RPMI8226 (cell line): ENCODE results near the gene TNFRSF13B.
"Not testable (repeated sequence)": the region's sequence is repeated elsewhere in the genome, so short reads cannot be mapped to it uniquely, and the experiment has no call there.

Source experiments
- DNase-seq: peaks from one replicate; pipeline ENCODE4 v3.0.0-alpha.2; 2015

The TNFRSF13B gene

DNA sequence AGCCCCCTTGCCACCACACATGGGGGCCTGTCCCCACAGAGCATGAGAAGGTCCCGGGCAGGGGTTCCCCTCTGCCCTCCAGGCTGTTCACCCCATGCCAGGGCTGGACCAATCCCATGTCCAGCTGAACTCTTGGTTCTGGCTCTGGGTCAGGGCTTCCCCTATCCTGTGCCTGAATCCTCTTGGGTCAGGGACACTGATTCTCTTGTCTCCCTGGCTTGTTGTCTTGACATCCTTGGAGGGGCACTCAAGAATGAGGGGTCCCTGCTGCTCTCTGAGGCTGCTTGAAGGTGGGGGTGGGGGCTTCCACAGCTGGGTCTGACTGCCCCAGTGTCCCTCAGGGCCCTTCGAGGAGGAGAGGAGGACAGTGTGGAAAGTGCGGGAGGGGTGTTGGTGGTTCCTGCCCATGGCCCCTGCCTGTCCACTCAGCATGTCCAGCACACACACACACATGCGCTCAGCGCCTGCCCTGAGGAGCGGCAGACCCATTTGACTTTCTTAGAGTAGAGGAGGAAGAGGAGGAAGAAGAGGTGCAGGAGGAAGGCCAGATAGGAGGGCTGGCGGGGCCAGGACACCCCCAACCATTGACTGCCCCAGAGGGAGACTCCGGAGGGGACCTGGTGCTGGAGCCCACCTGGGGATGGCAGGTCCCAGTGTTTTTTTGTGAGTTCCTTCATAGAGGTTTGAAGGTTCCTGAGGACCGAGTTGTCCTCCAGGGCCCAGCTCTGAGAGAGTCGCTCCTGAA is 47.0 kb downstream of the TNFRSF13B start:
- DNase-seq = no peak

DNA sequence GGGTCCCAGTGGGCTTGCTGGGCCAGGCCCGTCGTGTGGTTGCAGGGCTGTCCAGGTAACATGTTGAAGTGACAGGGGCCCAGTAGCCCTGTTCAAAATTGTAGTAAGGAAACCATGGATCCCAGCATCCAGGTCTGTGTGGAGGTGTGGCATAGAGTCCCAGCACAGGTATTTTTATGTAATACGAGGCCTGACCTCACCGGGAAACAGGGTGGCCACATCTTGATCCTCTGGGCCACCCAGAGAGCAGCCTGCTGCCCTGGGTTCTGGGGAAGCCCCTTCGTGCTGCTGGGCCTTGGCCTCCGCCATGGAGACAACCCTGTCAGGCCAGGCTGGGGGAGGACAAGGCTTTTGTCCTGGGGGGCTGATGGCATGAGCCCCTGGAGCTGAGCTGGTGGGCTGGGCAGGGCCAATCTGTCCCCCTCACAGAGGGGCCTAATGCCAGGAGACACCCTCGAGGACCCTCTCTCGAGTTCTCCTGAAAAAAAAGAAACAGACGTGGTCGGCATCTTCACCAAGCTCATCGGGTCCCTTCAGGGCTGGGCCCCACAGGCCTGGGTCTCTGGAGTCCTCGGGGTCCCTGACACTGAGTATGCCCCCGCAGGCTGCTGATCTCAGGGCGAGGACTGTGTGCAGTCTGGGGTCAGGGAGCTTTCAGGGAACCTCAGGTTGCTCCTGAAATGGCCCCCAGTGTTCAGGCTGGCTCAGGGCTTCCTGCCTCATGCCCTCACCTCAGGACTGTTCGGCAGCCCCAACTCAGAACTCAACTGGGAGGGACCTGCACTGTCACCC is 47.8 kb downstream of the TNFRSF13B start:
- DNase-seq = no peak

DNA sequence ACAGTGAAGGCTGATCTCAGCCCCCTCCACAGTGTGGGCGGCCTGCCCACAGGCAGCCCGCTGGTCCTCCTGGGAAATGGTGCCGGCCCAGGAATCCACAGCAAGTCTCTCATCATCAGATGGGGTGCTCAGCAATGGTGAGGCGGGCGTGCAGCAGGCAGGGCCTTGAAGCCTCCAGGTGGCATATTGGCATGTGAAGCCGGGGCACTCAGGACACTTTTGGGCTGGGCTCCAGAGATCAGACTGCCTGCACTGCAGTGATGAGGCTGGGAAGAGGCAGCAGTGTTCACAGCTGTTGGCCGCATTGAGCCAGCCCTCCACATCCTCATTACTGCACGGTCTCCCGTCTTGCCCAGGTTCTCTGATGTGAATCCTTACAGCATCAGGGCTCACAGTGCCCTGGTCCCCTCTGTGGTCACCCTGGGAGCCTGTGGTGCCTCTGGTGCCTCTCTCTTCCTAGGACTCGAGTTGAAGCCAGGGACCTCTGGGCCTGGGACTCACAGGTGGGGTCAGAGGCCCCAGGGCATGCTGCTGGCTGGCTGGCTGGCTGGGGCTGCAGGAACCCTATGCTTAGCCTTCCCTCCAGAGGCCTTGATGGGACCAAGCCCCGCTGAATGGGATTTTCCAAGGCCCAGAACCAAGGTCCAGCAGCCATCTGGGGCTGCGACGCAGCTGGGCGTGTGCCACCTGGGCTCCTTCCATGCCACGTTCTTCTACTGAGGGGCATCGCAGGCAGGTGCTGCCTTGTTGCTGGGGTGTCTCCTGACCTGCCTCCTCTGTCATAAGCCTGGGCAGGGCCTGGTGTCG is 48.6 kb downstream of the TNFRSF13B start:
- no peak for DNase-seq

DNA sequence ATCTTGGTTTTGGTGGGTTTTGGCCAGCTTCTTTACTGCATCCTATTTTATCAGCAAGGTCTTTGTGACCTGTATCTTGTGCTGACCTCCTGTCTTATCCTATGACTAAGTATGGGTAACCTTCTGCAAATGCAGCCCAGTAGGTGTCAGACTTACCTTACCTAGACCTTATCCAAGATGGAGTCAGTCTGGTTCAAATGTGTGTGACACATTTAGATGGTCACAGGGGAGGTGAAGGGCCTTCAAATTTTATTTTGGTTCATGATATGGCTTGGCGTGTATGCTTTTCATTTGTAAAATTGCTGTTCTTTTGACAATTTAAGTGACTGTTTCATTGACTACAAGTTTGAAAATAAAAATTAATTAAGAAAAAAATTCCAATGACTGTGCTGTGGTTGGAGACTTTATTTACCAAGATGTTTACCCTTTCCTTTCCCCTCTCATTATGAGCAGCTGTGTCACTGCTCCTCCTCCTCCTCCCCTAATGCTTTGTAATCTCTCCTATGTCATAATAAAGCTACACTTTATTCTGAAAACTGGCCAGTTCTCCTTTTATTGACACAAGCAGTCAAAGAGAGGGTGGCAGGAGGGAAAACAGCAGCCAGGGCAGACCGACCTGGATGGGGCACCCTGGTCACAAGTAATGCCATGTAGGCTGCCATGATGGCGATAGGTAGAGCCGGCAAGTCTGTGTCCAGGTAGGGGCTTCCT is 49.4 kb downstream of the TNFRSF13B start:
- no peak for DNase-seq

DNA sequence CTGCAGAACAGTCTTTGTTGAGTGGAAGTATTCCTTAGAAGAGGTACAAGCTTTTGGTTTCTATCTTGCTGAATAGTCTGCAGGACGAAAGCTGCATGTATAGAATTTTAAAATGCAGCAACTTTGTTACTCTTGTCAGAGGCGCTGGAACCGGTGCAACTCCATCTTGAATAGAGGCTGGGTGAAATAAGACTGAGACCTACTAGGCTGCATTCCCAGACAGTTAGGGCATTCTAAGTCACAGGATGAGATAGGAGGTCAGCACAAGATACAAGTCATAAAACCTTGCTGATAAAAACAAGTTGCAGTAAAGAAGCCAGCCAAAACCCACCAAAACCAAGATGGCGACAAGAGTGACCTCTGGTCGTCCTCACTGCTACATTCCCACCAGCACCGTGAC is 50.5 kb downstream of the TNFRSF13B start:
- not testable (repeated sequence) for DNase-seq

DNA sequence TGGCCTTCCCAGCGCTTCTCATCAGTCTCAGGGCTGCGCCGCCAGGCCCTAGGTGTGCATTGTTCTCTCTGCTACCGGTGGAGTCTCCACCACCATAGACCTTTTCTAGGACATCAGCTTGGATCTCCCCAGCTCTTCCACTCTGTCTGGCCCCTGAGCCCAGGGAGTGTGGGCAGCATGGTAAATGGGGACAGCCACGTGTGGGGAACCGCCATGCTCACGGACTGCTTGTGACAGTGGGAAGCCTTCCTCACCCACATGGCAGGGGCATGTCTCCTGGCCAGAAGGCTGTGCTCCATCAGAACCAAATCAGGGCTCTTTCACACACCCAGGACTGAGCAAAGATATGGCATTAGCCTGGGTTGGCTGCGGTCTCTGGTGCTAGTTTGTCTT is 51.3 kb downstream of the TNFRSF13B start:
- no peak for DNase-seq

DNA sequence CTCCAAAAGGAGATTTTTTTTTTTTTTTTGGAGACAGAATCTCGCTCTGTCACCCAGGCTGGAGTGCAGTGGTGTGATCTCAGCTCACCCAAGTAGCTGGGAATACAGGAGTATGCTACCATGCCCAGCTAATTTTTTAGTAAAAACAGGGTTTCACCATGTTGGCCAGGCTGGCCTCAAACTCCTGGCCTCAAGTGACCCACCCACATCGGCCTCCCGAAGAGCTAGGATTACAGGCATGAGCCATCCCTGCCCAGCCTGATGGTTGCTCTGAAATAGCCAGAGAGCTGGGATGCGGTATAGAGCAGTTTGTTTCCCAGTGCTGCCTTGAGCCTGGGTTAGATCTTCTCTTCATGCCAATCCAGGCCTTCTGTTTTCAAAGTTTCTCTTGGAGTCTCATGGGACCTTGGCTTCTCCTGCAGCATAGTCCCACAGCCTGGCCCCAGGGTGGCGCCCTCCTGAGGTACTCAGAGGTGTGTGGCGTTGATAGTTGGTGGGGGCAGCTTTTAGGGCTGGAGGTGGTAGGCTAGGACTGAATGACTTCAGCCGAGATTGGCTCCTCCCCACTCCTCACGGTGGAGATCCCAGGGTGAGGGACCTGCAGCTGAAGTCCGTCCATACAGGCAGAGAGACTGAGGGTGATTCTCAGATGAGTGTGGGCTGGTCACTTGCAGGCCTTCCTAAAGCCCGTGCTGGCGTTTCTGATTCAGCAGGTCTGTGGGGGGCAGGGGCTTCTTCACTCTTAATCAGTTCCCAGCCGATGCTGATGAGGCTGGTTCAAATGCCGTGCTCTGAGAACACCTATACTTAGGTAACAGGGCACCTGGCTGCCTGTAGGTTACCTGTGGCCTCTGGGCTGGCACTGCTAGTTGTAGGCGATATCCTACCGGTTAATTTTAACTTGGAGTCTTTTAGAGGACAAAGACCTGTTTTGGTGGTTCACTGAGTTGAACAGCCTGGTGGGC is 52.0 kb downstream of the TNFRSF13B start:
- DNase-seq = no peak

DNA sequence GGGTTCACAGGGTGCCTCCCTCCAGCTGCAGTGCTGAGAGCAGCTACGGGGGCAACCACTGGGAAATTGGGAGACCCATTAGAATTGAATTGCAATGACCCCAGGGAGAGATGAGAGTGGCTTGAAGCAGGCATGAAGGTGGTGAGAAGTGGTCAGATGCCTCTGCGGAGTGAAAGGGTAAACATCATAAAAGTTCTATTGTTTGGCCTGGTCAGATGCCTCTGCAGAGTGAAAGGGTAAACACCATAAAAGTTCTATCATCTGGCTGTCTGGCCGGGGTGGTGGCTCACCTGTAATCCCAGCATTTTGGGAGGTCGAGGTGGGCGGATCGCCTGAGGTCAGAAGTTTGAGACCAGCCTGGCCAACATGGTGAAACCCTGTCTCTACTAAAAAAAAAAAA is 53.5 kb downstream of the TNFRSF13B start:
- no peak for DNase-seq

DNA sequence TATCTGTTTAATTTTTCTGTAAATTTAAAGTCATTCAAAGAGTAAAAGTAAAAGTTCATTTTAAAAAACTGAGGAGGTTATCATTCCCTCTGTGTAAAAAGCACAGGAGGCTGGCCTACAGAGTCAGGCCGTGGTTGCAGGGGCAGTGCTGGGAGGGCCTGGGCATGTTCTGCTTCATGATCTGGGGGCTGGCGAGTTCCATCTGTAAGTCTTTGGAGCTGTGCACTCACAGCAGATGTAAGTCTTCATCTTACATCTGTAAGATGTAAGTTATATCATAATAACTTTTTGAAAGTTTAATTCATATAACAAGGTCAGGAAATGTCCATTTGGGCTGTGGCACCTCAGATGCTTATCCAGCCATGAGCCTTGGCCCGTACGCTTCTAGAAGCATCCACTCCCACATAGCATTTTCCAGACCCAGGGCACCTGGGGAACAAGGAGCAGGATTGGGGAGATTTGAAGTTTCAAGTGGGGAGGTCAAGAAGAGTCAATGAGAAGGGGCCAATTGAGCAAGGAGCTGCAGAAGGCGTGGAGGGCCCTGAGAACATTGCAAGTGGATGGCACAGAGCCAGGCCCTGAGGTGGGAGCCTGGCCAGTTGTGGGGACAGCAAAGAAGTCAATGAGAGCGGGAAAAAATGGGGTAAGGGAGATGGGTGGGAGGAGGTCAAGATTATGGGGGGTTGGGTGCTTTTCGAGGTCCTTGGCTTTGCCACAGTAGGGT is 54.1 kb downstream of the TNFRSF13B start:
- DNase-seq = no peak

DNA sequence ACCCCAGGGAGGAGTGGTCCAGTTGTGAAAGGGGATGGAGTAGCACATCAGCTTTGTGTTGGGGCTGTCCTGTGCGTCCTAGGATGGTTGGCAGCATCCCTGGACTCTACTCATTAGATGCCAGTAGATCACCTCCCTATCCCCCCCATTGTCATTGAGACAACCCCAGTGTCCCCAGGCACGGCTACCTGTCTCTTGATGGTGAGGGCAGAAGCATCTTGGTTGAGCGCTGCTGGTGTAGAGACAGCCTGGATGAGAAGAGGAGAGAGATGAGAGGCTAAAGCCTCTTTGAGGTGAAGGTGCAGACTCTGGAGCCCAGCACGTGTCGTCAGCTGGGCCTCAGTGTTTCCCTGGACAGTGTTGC is 55.4 kb downstream of the TNFRSF13B start:
- no peak for DNase-seq

DNA sequence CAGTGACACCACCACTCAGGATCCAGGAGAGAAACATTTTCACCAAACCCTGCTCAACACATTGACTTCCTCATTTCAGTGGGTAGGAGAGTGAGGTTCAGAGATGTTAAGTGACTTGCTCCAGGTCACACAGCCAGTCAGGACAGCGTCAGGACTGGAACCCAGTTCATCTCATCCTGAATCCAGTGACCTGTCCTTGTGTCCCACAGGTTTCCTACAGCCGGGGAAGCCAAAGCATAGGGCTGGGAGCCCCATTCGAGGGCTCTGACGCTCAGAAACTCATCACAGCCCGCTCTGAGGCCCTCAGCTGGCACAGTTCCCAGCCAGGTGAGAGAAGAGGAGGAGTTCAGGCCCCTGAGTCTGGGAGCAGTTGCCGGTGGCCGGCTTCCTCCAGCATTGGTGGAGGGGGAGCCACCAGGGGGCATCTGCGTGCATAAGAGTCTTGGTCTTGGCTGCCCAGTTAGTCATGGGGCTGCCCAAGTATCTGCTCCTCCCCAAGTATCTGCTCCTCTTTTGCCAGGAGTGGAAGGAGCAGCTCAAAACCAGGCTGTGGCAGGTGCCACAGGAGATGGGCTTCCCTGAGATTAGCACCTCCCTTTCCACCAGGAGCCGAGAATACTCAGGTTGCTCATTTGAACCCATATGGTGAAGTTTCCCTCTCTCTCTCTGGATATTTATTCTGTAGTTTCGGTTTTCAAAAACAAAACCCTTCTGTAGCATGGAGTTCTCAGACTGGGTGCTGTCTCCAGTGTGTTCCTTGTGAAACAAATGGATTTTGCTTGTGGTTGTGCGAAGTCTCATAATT is 56.0 kb downstream of the TNFRSF13B start:
- DNase-seq = peak; percentile 94

DNA sequence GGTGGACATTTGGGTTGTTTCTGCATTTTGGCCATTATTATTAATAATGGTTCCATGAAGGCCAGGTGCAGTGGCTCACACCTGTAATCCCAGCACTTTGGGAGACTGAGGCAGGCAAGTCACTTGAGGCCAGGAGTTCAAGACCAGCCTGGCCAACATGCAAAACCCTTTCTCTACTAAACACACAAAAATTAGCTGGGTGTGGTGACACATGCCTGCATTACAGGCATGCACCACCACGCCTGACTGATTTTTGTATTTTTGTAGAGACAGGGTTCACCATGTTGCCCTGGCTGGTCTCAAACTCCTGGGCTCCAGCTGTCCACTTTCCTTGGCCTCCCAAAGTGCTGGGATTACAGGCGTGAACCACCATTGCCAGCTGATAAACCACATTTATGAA is 58.5 kb downstream of the TNFRSF13B start:
- DNase-seq = no peak

DNA sequence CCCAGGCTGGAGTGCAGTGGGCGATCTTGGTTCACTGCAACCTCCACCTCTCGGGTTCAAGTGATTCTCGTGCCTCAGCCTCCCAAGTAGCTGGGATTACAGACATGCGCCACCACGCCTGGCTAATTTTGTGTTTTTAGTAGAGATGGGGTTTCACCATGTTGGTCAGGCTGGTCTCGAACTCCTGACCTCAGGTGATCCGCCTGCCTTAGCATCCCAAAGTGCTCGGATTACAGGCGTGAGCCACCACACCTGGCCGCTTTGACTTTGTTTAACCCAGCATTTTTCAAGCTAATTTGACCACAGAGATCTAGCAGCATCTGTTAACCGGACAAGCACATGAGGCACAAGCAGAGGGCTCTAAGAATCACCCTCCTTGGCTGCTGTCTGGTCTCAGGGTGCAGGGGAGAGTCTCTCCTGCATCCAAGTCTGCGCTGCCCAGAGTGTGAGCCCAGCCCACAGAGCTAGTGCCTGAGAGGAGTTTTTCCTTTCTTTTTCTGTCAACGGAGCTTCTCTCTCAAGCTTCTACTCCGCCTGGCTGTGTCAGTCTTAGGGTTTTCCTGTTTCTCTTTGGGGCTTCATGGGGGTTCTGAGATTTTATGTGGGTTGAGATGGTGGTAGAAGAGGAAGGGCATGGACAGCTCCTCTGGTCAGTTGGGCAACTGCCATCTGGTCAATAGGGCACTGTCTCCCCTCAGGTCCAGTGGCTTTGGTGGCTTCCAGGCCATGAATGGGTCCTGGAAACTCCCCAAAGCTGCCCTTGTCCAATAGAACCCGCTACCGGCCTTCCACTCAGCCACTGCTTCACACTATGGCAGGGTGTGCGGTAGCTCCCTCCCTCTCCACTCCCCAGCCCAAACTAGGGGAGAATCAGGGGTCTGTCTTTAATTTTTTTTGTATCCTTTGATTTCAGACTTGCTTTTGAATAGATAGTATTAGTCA is 59.6 kb downstream of the TNFRSF13B start:
- no peak for DNase-seq

DNA sequence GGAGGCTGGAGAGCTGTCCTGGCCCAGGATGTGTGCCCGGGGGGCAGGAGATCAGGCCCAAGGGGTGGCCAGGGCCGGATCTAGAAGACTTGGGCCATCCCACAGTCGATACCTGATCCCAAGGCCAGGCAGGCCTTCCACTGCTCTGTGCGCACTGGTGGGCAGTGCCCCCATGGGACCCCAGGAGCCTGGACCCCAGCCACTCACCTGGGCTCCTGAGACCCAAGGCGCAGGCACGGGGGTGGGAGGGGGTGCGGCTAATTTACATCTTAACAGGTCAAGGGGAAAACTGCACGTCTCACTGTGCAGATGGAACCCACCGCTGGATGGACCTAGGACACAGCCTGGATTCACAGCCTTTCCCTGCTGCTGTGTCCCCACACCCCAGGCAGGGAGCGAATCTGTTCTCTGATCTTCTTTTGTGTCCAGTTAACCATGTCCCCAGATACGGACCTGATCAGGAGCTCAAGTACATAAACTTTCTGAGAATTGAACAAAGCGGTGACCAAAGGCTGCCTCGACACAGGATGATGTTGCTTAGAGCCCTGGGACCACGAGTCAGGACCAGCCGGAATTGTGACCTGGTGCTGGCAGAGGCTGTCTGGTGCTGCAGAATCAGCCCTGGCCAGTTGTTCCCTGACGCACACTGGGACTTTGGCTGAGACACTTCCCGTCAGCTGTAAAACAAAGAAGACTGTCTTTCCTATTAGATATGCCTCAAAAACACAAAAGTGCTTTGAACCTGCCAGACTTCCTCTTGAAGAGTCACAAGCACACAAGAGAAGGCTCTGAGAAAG is 60.6 kb downstream of the TNFRSF13B start:
- no peak for DNase-seq

DNA sequence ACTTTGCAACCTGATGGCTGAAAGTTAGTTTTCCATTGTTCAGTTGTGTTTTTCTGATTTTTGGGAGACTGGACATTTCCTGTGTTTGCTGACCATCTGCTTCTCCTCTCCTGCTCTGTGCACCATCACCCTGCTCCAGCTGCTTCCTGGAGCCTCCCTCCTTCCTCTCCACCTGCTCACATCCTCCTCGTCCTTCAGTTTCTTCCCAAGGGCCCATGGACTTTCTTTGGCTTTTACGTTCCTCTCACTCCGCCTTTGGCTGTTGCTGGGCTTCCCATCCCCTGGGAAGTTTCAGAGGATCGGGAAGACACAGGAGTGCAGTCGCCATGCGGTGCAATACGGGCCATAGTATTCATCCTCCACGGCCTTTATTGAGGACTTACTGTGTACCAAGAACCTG is 61.6 kb downstream of the TNFRSF13B start:
- DNase-seq = no peak

DNA sequence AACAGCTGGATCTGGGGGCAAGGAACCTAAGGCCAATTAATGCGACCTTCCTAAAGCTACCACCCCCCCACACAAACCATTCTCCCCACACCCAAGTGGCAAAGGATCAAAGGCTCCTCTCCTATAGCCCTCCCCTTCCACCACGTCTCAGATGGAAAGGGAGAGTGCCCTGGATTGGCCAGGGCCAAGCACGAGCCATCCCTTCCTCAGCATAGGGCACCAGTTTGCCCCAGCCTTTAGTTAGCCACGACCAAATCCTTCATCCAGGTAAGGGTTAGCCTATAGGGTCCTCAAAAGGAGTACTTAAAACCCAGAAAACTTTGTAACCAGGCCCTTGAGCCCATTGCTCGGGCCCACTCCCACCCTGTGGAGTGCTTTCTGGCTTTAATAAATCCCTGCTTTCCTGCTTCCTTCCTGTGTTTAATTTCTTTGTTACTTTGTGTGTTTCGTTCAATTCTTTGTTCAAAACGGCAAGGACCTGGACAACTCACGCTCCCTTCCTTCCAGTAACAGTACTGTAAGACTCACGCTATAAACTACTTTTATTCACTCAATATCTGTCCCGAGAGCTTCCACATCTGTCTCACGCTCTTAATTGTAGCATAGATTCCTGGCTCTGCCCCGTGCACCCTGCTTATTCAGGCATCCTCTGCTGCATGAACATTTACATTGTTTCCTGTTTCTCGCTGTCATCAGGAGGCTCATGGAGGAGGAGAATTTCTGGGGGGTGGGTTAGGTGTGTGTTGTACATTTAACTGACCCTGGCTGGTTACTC is 62.3 kb downstream of the TNFRSF13B start:
- DNase-seq = no peak

DNA sequence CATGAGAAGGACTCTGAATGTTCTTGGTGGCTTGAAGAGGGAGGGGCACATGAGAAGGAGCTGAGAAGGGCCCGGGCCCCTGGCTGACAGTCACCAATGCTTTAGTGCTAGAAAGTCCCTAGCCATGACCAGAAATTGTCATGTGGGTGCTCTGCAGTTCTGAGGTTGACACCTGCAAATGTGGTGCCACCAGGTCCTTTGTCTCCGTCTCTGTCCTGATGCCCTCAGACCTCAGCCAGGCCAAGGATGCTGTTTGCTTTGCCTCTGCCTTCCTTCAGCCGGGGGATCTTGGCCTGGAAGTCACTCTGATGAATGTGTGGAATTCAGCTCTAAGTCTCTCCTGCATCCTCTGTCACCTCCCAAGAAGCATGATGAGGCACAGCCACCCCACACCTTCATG is 63.6 kb downstream of the TNFRSF13B start:
- no peak for DNase-seq
